OCI-LY3 (cell line): ENCODE measurements around the gene SCN4A.
"Not testable (repeated sequence)": the region's sequence is repeated elsewhere in the genome, so short reads cannot be mapped to it uniquely, and the experiment has no call there.

Experiments
- EZH2phosphoT487 ChIP-seq: fragments of 200-600 bp; shearing (Covaris generic); IDR thresholded peaks from 2 replicates; pipeline ENCODE4 v1.6.1; 2018; ENCODE audit warnings: antibody characterized with exemption, mixed run types, low read depth
- TF ChIP-seq, protein P1 (sequence below): fragments of 200-600, 300-600 bp; sonication (generic); IDR thresholded peaks from 2 replicates; pipeline ENCODE4 v1.5.1; 2014; ENCODE audit warnings: antibody characterized with exemption, low read length, low read depth

DNA sequence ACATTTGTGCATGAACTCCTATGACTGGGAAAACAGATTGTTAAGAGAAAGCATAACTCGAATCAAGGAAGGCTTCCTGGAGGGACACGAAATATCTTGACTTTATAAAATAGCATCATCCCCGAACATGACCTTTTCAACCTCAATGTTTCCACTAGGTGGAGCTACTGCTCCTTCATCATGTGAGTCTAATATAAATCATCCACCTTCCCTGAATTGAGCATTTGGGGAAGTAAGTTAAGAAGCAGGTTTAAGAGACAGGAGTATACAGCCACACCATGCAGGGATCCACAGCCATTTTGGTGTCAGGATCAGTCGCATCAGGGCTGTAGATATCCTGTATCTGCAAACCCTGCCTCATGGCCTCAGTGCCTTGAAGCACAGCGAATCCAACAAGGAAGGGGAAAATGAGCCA is 68.9 kb downstream of the SCN4A start:
- TF ChIP-seq, protein P1, sequence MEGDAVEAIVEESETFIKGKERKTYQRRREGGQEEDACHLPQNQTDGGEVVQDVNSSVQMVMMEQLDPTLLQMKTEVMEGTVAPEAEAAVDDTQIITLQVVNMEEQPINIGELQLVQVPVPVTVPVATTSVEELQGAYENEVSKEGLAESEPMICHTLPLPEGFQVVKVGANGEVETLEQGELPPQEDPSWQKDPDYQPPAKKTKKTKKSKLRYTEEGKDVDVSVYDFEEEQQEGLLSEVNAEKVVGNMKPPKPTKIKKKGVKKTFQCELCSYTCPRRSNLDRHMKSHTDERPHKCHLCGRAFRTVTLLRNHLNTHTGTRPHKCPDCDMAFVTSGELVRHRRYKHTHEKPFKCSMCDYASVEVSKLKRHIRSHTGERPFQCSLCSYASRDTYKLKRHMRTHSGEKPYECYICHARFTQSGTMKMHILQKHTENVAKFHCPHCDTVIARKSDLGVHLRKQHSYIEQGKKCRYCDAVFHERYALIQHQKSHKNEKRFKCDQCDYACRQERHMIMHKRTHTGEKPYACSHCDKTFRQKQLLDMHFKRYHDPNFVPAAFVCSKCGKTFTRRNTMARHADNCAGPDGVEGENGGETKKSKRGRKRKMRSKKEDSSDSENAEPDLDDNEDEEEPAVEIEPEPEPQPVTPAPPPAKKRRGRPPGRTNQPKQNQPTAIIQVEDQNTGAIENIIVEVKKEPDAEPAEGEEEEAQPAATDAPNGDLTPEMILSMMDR, result peak; percentile 39
- not testable (repeated sequence) for TF ChIP-seq EZH2phosphoT487
